ENCODE measurements around the gene DDX25. TPM values are rescaled to one million over a fixed set of nuclear protein-coding genes. Genes with fewer than 3 reads are reported as not detected.

Gene DDX25
- total and polyA plus RNA-seq, 10 of the 15 experiments (the other 5 are each of a cell fraction or from before 2014, with no cell fraction given) = 0.05 TPM; not detected in 9

DNA sequence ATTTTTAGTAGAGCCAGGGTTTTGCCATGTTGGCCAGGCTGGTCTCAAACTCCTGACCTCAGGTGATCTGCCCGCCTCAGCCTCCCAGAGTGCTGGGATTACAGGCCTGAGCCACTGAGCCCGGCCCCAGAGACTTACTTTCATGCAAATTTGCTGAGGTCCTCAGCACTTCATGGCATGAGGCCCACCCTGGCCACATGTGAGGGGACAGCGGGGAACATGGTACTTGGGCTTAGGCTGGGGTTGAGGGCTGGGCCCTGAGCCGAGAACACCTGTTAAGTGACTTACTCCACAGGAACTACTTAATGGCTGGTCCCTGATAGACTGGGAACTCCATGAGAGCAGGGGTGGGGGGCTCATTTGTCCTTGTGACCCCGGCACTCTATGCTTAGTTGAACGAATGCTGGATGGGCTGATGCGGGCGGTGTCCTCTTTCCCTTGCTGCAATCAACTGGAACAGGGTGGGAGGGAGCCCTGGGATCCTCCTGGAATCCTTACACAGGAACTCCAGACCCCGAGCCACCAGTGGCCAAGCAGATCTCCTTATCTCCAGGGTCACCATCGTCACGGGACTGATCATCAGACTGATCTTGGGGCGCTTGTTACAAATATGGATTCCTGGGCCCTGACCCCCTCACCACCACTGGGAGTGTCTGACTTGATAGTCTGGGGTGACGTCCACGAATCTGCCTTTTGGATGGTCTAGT lies 42.6 kb downstream of the DDX25 start (continued):
- TF ChIP-seq, protein P1, sequence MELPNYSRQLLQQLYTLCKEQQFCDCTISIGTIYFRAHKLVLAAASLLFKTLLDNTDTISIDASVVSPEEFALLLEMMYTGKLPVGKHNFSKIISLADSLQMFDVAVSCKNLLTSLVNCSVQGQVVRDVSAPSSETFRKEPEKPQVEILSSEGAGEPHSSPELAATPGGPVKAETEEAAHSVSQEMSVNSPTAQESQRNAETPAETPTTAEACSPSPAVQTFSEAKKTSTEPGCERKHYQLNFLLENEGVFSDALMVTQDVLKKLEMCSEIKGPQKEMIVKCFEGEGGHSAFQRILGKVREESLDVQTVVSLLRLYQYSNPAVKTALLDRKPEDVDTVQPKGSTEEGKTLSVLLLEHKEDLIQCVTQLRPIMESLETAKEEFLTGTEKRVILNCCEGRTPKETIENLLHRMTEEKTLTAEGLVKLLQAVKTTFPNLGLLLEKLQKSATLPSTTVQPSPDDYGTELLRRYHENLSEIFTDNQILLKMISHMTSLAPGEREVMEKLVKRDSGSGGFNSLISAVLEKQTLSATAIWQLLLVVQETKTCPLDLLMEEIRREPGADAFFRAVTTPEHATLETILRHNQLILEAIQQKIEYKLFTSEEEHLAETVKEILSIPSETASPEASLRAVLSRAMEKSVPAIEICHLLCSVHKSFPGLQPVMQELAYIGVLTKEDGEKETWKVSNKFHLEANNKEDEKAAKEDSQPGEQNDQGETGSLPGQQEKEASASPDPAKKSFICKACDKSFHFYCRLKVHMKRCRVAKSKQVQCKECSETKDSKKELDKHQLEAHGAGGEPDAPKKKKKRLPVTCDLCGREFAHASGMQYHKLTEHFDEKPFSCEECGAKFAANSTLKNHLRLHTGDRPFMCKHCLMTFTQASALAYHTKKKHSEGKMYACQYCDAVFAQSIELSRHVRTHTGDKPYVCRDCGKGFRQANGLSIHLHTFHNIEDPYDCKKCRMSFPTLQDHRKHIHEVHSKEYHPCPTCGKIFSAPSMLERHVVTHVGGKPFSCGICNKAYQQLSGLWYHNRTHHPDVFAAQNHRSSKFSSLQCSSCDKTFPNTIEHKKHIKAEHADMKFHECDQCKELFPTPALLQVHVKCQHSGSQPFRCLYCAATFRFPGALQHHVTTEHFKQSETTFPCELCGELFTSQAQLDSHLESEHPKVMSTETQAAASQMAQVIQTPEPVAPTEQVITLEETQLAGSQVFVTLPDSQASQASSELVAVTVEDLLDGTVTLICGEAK (IDR thresholded peaks at IDR 0.05; ENCODE audit: borderline replicate concordance) = no peak
- TF ChIP-seq TAF1 (IDR thresholded peaks at IDR 0.05; ENCODE audit: borderline replicate concordance, low read depth, low read length) = no peak

DNA sequence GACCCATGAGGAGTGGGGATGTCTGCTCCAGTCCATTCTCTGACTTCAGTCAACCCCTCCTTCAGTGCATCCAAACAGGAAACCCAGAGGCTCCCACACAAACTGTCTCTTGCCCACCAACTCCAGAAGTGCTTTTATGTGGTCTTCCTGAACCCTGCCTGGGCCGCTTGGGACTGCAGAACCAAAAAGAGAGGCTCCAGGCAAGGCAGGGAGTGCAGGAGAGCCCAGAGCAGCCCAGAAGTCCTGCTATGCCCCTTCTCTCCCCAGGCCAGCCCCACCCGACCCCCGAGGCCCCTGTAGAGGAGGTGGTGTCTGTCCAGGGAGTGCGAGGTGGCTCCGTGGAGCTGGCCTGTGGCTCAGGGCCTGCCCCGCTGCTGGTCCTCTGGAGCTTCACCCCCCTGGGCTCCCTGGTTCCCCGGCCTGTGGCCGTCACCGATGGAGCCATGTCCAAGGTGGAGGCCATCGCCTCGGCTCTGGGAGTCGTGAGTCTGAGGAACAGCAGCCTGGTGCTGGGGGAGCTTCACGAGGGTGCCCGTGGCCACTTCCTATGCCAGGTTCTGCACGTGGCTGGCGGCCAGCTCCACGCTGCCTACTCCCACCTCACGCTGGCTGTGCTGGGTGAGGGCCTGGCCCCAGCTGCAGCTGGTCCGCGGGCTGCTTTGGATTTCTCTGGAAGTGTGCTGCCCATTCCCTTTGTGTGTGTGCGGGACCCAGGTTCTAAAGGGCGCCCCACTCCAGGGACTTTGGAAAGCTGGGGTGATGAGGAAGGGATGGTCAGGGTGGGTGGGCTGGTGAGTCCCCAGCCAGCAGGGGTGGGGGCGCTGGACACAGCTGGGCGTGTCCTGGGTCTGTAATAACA lies 43.3 kb downstream of the DDX25 start:
- BruUV-seq (replicated peaks) = no TSS peak
- TF ChIP-seq ZNF274 (IDR thresholded peaks at IDR 0.05; ENCODE audit: insufficient read depth, insufficient read length) (no peak), NFIC (IDR thresholded peaks at IDR 0.05; ENCODE audit: low read depth, low read length) (no peak), JUNB (IDR thresholded peaks at IDR 0.05) (no peak), SIX5 (IDR thresholded peaks at IDR 0.05; ENCODE audit: low read depth, low read length, severe bottlenecking) (no peak), ZNF217 (IDR thresholded peaks at IDR 0.05) (no peak), RELA (IDR thresholded peaks at IDR 0.05; ENCODE audit: borderline replicate concordance, partially characterized antibody) (no peak), STAT1 (conservative IDR thresholded peaks at IDR 0.05) (no peak)
- TF ChIP-seq, protein P2, sequence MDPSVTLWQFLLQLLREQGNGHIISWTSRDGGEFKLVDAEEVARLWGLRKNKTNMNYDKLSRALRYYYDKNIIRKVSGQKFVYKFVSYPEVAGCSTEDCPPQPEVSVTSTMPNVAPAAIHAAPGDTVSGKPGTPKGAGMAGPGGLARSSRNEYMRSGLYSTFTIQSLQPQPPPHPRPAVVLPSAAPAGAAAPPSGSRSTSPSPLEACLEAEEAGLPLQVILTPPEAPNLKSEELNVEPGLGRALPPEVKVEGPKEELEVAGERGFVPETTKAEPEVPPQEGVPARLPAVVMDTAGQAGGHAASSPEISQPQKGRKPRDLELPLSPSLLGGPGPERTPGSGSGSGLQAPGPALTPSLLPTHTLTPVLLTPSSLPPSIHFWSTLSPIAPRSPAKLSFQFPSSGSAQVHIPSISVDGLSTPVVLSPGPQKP (IDR thresholded peaks at IDR 0.05; ENCODE audit: low read depth, low read length) = no peak

More for the DNA sequence above, 43.3 kb downstream of the DDX25 start:
- Histone ChIP-seq H3K79me2 (ENCODE audit: control insufficient read depth, insufficient read depth, low read length) (no peaks in the 10 kb centered on the region), H3K9me3 (replicated peaks; ENCODE audit: control insufficient read depth, insufficient read depth, low read length) (no peaks in the 10 kb centered on the region), H3K27me3 (replicated peaks in 1 of 2; ENCODE audit: control insufficient read depth in 2 of 2, insufficient read depth in 2 of 2, low read length in 1 of 2) (no peaks in the 10 kb centered on the region; a peak in 1 of 4 replicates), H3K36me3 (ENCODE audit: control insufficient read depth in 2 of 2, insufficient read depth in 2 of 2, low read length in 1 of 2) (no peaks in the 10 kb centered on the region), H2AFZ (ENCODE audit: control insufficient read depth, low read depth, low read length) (no peak overlapping the region), H3K4me3 (no peak overlapping the region), H3K27ac (ENCODE audit: control insufficient read depth, insufficient read depth) (no peak overlapping the region), H3K9ac (ENCODE audit: control insufficient read depth, insufficient read depth, low read length) (no peak overlapping the region), H4K20me1 (ENCODE audit: control insufficient read depth, insufficient read depth) (no peaks in the 10 kb centered on the region), H3K4me2 (ENCODE audit: control insufficient read depth, insufficient read depth) (no peak overlapping the region), H3K4me1 (ENCODE audit: control insufficient read depth, insufficient read depth, low read length) (no peaks in the 10 kb centered on the region)
- ChIA-PET POLR2A (no interaction called here), SMC1A (ENCODE audit: uncharacterized antibody, unreplicated experiment) (no interaction called here), CTCF (no interaction called here), RAD21 (ENCODE audit: unreplicated experiment) (no interaction called here)
- no peak for ATAC-seq
- in situ Hi-C loops (cut with MboI) = no loop called here
- DNase-seq (ENCODE audit: low read depth, low spot score) = no peak
- intact Hi-C loops (cut with micrococcal nuclease; ENCODE audit: unreplicated experiment) = no loop called here
- WGBS (ENCODE audit: insufficient coverage, insufficient replicate concordance, low lambda C conversion rate, missing lambda C conversion rate) = 30% methylated on average over 19 of the region's 24 CpGs
- FAIRE-seq = no peak

Measured in GM12878 (cell line).